SK-N-SH (cell line): Measurements from ENCODE around the gene BCL7B.

Experiments
- CTCF ChIP-seq: fragments of 200-600 bp; sonication (generic); IDR thresholded peaks from 2 replicates; pipeline ENCODE4 v1.6.1; 2017; ENCODE audit warnings: antibody characterized with exemption, mild to moderate bottlenecking, moderate library complexity
- FOXM1 ChIP-seq: IDR thresholded peaks from 2 replicates; pipeline ENCODE4 v1.4.0; 2012; ENCODE audit warnings: low read depth, mild to moderate bottlenecking
- NRF1 ChIP-seq: IDR thresholded peaks from 2 replicates; pipeline ENCODE4 v1.6.1; 2012; ENCODE audit warnings: low read depth, mild to moderate bottlenecking, low read length
- POLR2AphosphoS5 ChIP-seq: IDR thresholded peaks from 2 replicates; pipeline ENCODE4 v1.6.1; 2012; ENCODE audit warnings: low read depth, low read length
- RFX5 ChIP-seq: IDR thresholded peaks from 2 replicates; pipeline ENCODE4 v1.6.1; 2012; ENCODE audit warnings: mild to moderate bottlenecking, improper control_type of control experiment, low read length
- RXRA ChIP-seq: IDR thresholded peaks from 2 replicates; pipeline ENCODE4 v1.4.0; 2012; ENCODE audit warnings: low read depth, mild to moderate bottlenecking, borderline replicate concordance
- SIN3A ChIP-seq: IDR thresholded peaks from 2 replicates; pipeline ENCODE4 v1.6.1; 2012; ENCODE audit warnings: low read depth, mild to moderate bottlenecking, low read length, moderate library complexity, borderline replicate concordance
- SMC3 ChIP-seq: IDR thresholded peaks from 2 replicates; pipeline ENCODE4 v1.6.1; 2012; ENCODE audit warnings: low read depth, low read length, improper control_type of control experiment
- TCF12 ChIP-seq: IDR thresholded peaks from 2 replicates; pipeline ENCODE4 v1.4.0; 2012
- TEAD4 ChIP-seq: IDR thresholded peaks from 2 replicates; pipeline ENCODE4 v1.4.0; 2012; ENCODE audit warnings: mild to moderate bottlenecking, borderline replicate concordance; ENCODE audit not compliant: insufficient read depth
- YY1 ChIP-seq: IDR thresholded peaks from 2 replicates; pipeline ENCODE4 v1.4.0; 2012; ENCODE audit warnings: low read depth, mild to moderate bottlenecking
- TF ChIP-seq, protein P1 (sequence below): IDR thresholded peaks from 2 replicates; pipeline ENCODE4 v1.6.1; 2012; ENCODE audit warnings: mild to moderate bottlenecking, low read depth, low read length, moderate library complexity

- TF ChIP-seq CTCF = no peak
- no peak for TF ChIP-seq TEAD4
- no peak for TF ChIP-seq NRF1
- TF ChIP-seq POLR2AphosphoS5 = no peak
- no peak for TF ChIP-seq SMC3
- TF ChIP-seq SIN3A = no peak
- no peak for TF ChIP-seq YY1
- no peak for TF ChIP-seq RXRA
- TF ChIP-seq TCF12 = no peak
- TF ChIP-seq, protein P1, sequence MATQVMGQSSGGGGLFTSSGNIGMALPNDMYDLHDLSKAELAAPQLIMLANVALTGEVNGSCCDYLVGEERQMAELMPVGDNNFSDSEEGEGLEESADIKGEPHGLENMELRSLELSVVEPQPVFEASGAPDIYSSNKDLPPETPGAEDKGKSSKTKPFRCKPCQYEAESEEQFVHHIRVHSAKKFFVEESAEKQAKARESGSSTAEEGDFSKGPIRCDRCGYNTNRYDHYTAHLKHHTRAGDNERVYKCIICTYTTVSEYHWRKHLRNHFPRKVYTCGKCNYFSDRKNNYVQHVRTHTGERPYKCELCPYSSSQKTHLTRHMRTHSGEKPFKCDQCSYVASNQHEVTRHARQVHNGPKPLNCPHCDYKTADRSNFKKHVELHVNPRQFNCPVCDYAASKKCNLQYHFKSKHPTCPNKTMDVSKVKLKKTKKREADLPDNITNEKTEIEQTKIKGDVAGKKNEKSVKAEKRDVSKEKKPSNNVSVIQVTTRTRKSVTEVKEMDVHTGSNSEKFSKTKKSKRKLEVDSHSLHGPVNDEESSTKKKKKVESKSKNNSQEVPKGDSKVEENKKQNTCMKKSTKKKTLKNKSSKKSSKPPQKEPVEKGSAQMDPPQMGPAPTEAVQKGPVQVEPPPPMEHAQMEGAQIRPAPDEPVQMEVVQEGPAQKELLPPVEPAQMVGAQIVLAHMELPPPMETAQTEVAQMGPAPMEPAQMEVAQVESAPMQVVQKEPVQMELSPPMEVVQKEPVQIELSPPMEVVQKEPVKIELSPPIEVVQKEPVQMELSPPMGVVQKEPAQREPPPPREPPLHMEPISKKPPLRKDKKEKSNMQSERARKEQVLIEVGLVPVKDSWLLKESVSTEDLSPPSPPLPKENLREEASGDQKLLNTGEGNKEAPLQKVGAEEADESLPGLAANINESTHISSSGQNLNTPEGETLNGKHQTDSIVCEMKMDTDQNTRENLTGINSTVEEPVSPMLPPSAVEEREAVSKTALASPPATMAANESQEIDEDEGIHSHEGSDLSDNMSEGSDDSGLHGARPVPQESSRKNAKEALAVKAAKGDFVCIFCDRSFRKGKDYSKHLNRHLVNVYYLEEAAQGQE = no peak
- no peak for TF ChIP-seq FOXM1
- no peak for TF ChIP-seq RFX5
Observed at GRCh38 chr7:73605601-73606220, 48.2 kb upstream of the BCL7B start.
